Muscle layer of duodenum (tissue), 2 donors: ENCODE data around the gene UQCC5.

Experiments used
- H3K27ac ChIP-seq: one replicate; pipeline ENCODE4 v1.7.0; 2013; ENCODE audit warnings: mild to moderate bottlenecking, low read length
- H3K27me3 ChIP-seq: one replicate; pipeline ENCODE4 v1.7.0; 2013; ENCODE audit warnings: low read depth, mild to moderate bottlenecking, control low read depth, low read length
- H3K36me3 ChIP-seq, 2 donors: one replicate each; pipeline ENCODE4 v1.7.0; 2013; ENCODE audit warnings: low read length in 2 of 2, control low read depth in 1 of 2, mild to moderate bottlenecking in 1 of 2; ENCODE audit not compliant: insufficient read depth in 2 of 2, control insufficient read depth in 1 of 2
- H3K4me1 ChIP-seq, 2 donors: one replicate each; pipeline ENCODE4 v1.7.0; 2013; ENCODE audit warnings: low read length in 2 of 2, mild to moderate bottlenecking in 2 of 2, control low read depth in 1 of 2, moderate library complexity in 1 of 2; ENCODE audit not compliant: insufficient read depth in 2 of 2, control insufficient read depth in 1 of 2
- H3K4me3 ChIP-seq, 2 donors: one replicate each; pipeline ENCODE4 v1.7.0; 2013; ENCODE audit warnings: low read length in 2 of 2, low read depth in 1 of 2, mild to moderate bottlenecking in 1 of 2
- H3K9me3 ChIP-seq, 2 donors: one replicate each; pipeline ENCODE4 v1.7.0; 2013; ENCODE audit warnings: low read length in 2 of 2, control low read depth in 1 of 2, mild to moderate bottlenecking in 1 of 2; ENCODE audit not compliant: control insufficient read depth in 1 of 2
- donor health status: healthy.

UQCC5 gene

DNA sequence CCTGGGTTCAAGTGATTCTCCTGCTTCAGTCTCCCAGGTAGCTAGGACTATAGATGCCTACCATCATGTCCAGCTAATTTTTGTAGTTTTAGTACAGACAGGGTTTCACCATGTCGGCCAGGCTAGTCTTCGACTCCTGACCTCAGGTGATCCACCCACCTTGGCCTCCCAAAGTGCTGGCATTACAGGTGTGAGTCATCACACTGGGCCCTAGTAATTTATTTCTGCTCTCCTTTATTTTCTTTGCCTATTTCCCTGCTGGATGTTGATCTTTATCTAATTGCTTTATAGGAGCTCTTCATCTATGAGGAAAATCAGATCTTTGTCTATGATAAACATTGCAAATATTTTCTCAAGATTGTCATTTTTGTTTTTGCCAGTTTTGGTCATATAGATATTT is 31.7 kb downstream of the UQCC5 start:
- peaks cover 5 to 14% of the 10 kb centered on the region in 2 donors for H3K36me3 ChIP-seq
- no peak overlapping the region for H3K27ac ChIP-seq
- H3K4me3 ChIP-seq = no peak overlapping the region
- H3K9me3 ChIP-seq = no peaks in the 10 kb centered on the region
- H3K27me3 ChIP-seq = no peaks in the 10 kb centered on the region
- H3K4me1 ChIP-seq = no peaks in the 10 kb centered on the region

DNA sequence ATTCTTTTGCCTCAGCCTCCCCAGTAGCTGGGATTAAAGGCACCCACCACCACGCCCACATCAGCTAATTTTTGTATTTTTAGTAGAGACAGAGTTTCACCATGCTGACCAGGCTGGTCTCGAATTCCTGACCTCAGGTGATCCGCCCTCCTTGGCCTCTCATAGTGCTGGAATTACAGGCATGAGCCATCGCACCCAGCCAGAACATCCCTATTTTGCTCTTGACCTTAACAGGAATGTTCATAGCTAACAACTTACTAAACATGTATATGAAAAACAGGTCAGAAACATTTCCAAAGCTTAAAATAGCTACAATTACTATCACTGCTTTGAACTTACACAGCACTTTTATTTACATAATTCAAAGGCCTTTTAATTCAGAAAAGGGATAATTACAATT is 33.7 kb downstream of the UQCC5 start:
- no peak overlapping the region for H3K27ac ChIP-seq
- H3K36me3 ChIP-seq = peaks cover 0 to 16% of the 10 kb centered on the region in 2 donors
- no peaks in the 10 kb centered on the region for H3K4me1 ChIP-seq

DNA sequence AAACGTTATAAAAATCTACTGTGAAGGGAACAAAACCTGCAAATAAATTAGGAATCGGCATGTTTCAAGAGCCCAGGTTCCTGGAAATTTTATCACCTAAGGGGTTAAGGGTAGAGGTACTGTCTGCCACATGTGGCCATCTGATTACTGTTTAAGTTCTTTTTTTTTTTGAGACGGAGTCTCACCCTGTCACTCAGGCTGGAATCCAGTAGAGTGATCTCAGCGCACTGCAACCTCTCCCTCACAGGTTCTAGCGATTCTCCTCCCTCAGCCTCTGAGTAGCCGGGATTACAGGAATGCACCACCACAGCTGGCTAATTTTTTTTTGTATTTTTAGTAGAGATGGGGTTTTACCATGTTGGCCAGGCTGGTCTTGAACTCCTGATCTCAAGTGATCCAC is 35.8 kb downstream of the UQCC5 start:
- Histone ChIP-seq H3K36me3 (peaks cover 8 to 30% of the 10 kb centered on the region in 2 donors), H3K27me3 (no peaks in the 10 kb centered on the region), H3K9me3 (no peaks in the 10 kb centered on the region), H3K4me1 (no peaks in the 10 kb centered on the region), H3K4me3 (no peak overlapping the region), H3K27ac (no peak overlapping the region)

More for the DNA sequence above, 33.7 kb downstream of the UQCC5 start:
- H3K9me3 ChIP-seq = no peaks in the 10 kb centered on the region
- no peak overlapping the region for H3K4me3 ChIP-seq
- H3K27me3 ChIP-seq = no peaks in the 10 kb centered on the region

DNA sequence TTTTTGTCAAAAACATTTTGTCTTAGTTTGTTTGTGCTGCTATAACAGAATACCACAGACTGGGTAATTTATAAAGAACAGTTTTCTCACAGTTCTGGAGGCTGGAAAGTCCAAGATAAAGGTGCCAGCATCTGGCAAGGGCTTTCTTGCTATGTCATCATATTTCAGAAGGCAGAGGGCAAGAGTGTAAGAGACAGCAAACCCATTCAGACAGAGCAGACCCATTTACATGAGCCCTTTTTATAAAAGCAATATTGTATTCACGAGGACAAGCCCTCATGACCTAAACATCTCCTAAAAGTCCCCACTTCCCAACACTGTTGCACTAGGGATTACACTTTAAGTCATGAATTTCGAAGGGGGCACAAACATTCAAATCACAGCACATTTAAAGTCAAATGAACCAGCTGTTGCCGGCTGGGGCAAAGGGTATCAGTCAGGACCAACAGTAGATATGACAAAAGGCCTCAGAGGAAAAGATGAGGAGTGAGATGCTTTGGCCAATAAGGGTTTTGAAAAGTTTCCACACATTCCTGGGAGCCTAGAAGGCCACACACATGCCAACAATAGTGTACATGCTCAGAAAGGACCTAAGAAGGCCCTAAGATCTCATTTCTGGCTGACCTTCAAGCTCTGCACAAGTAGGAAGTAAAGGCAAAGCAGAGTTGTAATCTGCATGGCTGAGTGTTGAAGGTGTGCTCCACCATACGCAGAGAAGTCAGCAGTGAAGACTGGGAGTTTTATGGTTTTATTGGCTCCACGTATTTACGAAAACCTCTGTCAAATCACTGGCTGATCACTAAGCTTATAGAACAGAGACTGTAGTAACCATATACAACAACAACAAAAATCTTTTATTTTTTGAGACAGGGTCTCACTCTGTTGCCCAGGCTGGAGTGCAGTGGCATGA is 37.9 kb downstream of the UQCC5 start:
- H3K4me3 ChIP-seq = no peak overlapping the region
- peaks cover 25 to 36% of the 10 kb centered on the region in 2 donors for H3K36me3 ChIP-seq
- H3K27ac ChIP-seq = no peak overlapping the region
- no peaks in the 10 kb centered on the region for H3K9me3 ChIP-seq
- H3K4me1 ChIP-seq = no peaks in the 10 kb centered on the region
- no peaks in the 10 kb centered on the region for H3K27me3 ChIP-seq
